Gastroesophageal sphincter (tissue), 3 donors: Measurements from ENCODE around the gene C10orf71.

ENCODE experiments used
- POLR2A ChIP-seq, 2 donors: fragments of 450-650 bp; IDR thresholded peaks; one replicate each; pipeline ENCODE4 v1.6.1; 2017; ENCODE audit warnings: antibody characterized with exemption in 2 of 2, mild to moderate bottlenecking in 2 of 2, moderate library complexity in 1 of 2
- TF ChIP-seq, protein P1 (sequence below), 4 experiments: fragments of 200-600 bp in 2 of 4; fragments of 450-650 bp in 2 of 4; sonication (generic) in 1 of 4; IDR thresholded peaks; one replicate each; pipeline ENCODE4 v1.5.1; 2017 to 2019; ENCODE audit warnings: antibody characterized with exemption in 4 of 4, mild to moderate bottlenecking in 2 of 4, moderate library complexity in 2 of 4

DNA sequence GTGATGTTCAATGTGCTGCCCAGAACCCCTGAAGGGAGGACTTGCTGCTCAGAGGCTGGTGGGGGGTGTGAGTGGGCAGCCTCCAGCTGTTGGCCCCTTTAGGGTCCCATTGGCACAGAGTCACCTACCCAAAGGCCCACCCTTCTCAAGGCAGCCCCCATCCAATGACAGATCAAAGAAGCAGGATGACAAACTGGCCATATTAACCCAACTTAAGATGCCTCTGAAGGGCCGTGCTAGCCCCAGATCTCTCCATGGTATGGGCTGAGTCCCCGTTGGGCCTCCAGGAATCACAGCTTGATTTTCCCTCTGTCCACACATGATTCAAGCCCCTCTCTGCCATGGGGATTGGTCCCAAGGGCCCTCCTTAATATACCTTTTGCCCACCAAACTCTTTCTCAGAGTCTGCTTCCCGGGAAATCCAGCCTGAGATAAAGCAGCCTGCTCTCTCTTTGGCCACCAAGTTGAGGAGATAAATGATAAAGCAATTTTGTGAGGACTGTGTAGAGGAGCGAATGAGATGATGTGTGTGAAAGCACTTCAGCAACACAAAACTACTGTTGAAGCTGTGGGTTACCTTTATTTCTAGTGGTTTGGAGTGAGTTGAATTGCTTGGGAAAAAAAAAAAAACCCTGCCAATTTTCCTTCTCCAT is 38.2 kb upstream of the C10orf71 start:
- TF ChIP-seq, protein P1, sequence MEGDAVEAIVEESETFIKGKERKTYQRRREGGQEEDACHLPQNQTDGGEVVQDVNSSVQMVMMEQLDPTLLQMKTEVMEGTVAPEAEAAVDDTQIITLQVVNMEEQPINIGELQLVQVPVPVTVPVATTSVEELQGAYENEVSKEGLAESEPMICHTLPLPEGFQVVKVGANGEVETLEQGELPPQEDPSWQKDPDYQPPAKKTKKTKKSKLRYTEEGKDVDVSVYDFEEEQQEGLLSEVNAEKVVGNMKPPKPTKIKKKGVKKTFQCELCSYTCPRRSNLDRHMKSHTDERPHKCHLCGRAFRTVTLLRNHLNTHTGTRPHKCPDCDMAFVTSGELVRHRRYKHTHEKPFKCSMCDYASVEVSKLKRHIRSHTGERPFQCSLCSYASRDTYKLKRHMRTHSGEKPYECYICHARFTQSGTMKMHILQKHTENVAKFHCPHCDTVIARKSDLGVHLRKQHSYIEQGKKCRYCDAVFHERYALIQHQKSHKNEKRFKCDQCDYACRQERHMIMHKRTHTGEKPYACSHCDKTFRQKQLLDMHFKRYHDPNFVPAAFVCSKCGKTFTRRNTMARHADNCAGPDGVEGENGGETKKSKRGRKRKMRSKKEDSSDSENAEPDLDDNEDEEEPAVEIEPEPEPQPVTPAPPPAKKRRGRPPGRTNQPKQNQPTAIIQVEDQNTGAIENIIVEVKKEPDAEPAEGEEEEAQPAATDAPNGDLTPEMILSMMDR (IDR thresholded peaks at IDR 0.05), result no peak
- TF ChIP-seq POLR2A (IDR thresholded peaks at IDR 0.05), result no peak
